ENCODE results near the gene EBNA1BP2. TPM values are rescaled to one million over a fixed set of nuclear protein-coding genes. Genes with fewer than 3 reads are reported as not detected.

EBNA1BP2 gene
- total and polyA plus RNA-seq, 4 donors: 35.9 to 99.4 (median 58.4) TPM

GRCh38 chr1:43203859-43204258 lies 31.8 kb upstream of the EBNA1BP2 start:
- no peak for DNase-seq
- peaks cover 0 to 16% (median 11%) of the 10 kb centered on the region in 5 donors for H3K4me1 ChIP-seq (ENCODE audit: control insufficient read depth in 5 of 5, insufficient read depth in 5 of 5, low read length in 5 of 5)
- no peaks in the 10 kb centered on the region for H3K36me3 ChIP-seq (ENCODE audit: control insufficient read depth in 4 of 4, insufficient read depth in 4 of 4, low read length in 4 of 4)
- no peak overlapping the region for H3K4me3 ChIP-seq
- no peak for TF ChIP-seq CTCF (IDR thresholded peaks at IDR 0.05; ENCODE audit: control extremely low read depth, extremely low read depth)
- H3K27me3 ChIP-seq (ENCODE audit: control insufficient read depth in 3 of 3, insufficient read depth in 3 of 3, low read length in 2 of 3): no peaks in the 10 kb centered on the region
- H3K9me3 ChIP-seq (ENCODE audit: control insufficient read depth in 4 of 4, insufficient read depth in 3 of 4, low read length in 3 of 4): peaks cover 0 to 4% (median 0%) of the 10 kb centered on the region in 4 donors
- no peak for ATAC-seq (ENCODE audit: insufficient read depth, low FRiP score)
- no peak overlapping the region for H3K9ac ChIP-seq (ENCODE audit: insufficient read depth in 1 of 2, low read length in 2 of 2)
- WGBS, 2 donors: 94 to 95% methylated on average over 3 of the region's 3 CpGs
- H3K27ac ChIP-seq (ENCODE audit: low read depth in 1 of 2, low read length in 1 of 2): no peak overlapping the region

- Histone ChIP-seq H3K27ac (ENCODE audit: low read depth in 1 of 2, low read length in 1 of 2) (no peak overlapping the region), H3K4me3 (no peak overlapping the region), H3K36me3 (ENCODE audit: control insufficient read depth in 4 of 4, insufficient read depth in 4 of 4, low read length in 4 of 4) (no peaks in the 10 kb centered on the region), H3K9me3 (ENCODE audit: control insufficient read depth in 4 of 4, insufficient read depth in 3 of 4, low read length in 3 of 4) (peaks cover 0 to 4% (median 0%) of the 10 kb centered on the region in 4 donors), H3K9ac (ENCODE audit: insufficient read depth in 1 of 2, low read length in 2 of 2) (no peak overlapping the region), H3K27me3 (ENCODE audit: control insufficient read depth in 3 of 3, insufficient read depth in 3 of 3, low read length in 2 of 3) (no peaks in the 10 kb centered on the region), H3K4me1 (ENCODE audit: control insufficient read depth in 5 of 5, insufficient read depth in 5 of 5, low read length in 5 of 5) (peaks cover 0 to 6% (median 0%) of the 10 kb centered on the region in 5 donors)
- ATAC-seq (ENCODE audit: insufficient read depth, low FRiP score): no peak
- DNase-seq: peak in 1 of 3 donors; percentile 9
- 64 to 71% methylated on average over 8 of the region's 8 CpGs for WGBS, 2 donors
- TF ChIP-seq CTCF (IDR thresholded peaks at IDR 0.05; ENCODE audit: control extremely low read depth, extremely low read depth): no peak
Observed at GRCh38 chr1:43199093-43199726, 27.1 kb upstream of the EBNA1BP2 start.

- Histone ChIP-seq H3K27ac (ENCODE audit: low read depth in 1 of 2, low read length in 1 of 2) (no peak overlapping the region), H3K27me3 (ENCODE audit: control insufficient read depth in 3 of 3, insufficient read depth in 3 of 3, low read length in 2 of 3) (no peaks in the 10 kb centered on the region), H3K36me3 (ENCODE audit: control insufficient read depth in 4 of 4, insufficient read depth in 4 of 4, low read length in 4 of 4) (no peaks in the 10 kb centered on the region), H3K9ac (ENCODE audit: insufficient read depth in 1 of 2, low read length in 2 of 2) (no peak overlapping the region), H3K4me1 (ENCODE audit: control insufficient read depth in 5 of 5, insufficient read depth in 5 of 5, low read length in 5 of 5) (peaks cover 0 to 6% (median 0%) of the 10 kb centered on the region in 5 donors), H3K9me3 (ENCODE audit: control insufficient read depth in 4 of 4, insufficient read depth in 3 of 4, low read length in 3 of 4) (peaks cover 0 to 4% (median 0%) of the 10 kb centered on the region in 4 donors), H3K4me3 (no peak overlapping the region)
- no peak for TF ChIP-seq CTCF (IDR thresholded peaks at IDR 0.05; ENCODE audit: control extremely low read depth, extremely low read depth)
- DNase-seq (no peak), ATAC-seq (ENCODE audit: insufficient read depth, low FRiP score) (no peak)
- WGBS, 2 donors: 90 to 93% methylated on average over 7 of the region's 7 CpGs
Observed at GRCh38 chr1:43197343-43198127, 25.4 kb upstream of the EBNA1BP2 start.
